ENCODE data around the gene TMEM108.

The TMEM108 gene

GRCh38 chr3:133371676-133372075 lies 333.5 kb downstream of the TMEM108 start:
- no peak overlapping the region for H3K27ac ChIP-seq (ENCODE audit: low read depth, low read length)
- H3K4me3 ChIP-seq (ENCODE audit: low read length), result no peak overlapping the region
- H3K4me1 ChIP-seq (ENCODE audit: control insufficient read depth, low read length), result peaks cover 6% of the 10 kb centered on the region; the same call in 1 of the 2 replicates
- no peaks in the 10 kb centered on the region for H3K9me2 ChIP-seq (replicated peaks; ENCODE audit: control insufficient read depth, low read length)
- no peaks in the 10 kb centered on the region for H4K20me1 ChIP-seq (ENCODE audit: control insufficient read depth, insufficient read depth, low read depth, low read length)
- H3K36me3 ChIP-seq (ENCODE audit: control insufficient read depth, low read length), result no peaks in the 10 kb centered on the region
- TF ChIP-seq, protein P1, sequence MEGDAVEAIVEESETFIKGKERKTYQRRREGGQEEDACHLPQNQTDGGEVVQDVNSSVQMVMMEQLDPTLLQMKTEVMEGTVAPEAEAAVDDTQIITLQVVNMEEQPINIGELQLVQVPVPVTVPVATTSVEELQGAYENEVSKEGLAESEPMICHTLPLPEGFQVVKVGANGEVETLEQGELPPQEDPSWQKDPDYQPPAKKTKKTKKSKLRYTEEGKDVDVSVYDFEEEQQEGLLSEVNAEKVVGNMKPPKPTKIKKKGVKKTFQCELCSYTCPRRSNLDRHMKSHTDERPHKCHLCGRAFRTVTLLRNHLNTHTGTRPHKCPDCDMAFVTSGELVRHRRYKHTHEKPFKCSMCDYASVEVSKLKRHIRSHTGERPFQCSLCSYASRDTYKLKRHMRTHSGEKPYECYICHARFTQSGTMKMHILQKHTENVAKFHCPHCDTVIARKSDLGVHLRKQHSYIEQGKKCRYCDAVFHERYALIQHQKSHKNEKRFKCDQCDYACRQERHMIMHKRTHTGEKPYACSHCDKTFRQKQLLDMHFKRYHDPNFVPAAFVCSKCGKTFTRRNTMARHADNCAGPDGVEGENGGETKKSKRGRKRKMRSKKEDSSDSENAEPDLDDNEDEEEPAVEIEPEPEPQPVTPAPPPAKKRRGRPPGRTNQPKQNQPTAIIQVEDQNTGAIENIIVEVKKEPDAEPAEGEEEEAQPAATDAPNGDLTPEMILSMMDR (IDR thresholded peaks at IDR 0.05; ENCODE audit: low read depth, low read length, poor library complexity, severe bottlenecking), result no peak
- no peak for TF ChIP-seq EZH2phosphoT487 (IDR thresholded peaks at IDR 0.05; ENCODE audit: borderline replicate concordance, low read length)
- no peak overlapping the region for H3K4me2 ChIP-seq (ENCODE audit: low read length)
- no peaks in the 10 kb centered on the region for H3K9me3 ChIP-seq (ENCODE audit: control insufficient read depth, insufficient read depth, low read length)
- H3K79me2 ChIP-seq (ENCODE audit: control insufficient read depth, low read length), result no peaks in the 10 kb centered on the region
- no peaks in the 10 kb centered on the region for H3F3A ChIP-seq (ENCODE audit: control insufficient read depth, insufficient read depth)
- no peaks in the 10 kb centered on the region for H3K27me3 ChIP-seq (ENCODE audit: control insufficient read depth, low read length)

- H3F3A ChIP-seq (ENCODE audit: control insufficient read depth, insufficient read depth), result no peaks in the 10 kb centered on the region
- no peaks in the 10 kb centered on the region for H4K20me1 ChIP-seq (ENCODE audit: control insufficient read depth, insufficient read depth, low read depth, low read length)
- TF ChIP-seq, protein P1 (IDR thresholded peaks at IDR 0.05; ENCODE audit: low read depth, low read length, poor library complexity, severe bottlenecking), result no peak
- TF ChIP-seq EZH2phosphoT487 (IDR thresholded peaks at IDR 0.05; ENCODE audit: borderline replicate concordance, low read length), result no peak
- H3K4me3 ChIP-seq (ENCODE audit: low read length), result no peak overlapping the region
- no peaks in the 10 kb centered on the region for H3K27me3 ChIP-seq (ENCODE audit: control insufficient read depth, low read length)
- H3K4me2 ChIP-seq (ENCODE audit: low read length), result no peak overlapping the region
- no peaks in the 10 kb centered on the region for H3K79me2 ChIP-seq (ENCODE audit: control insufficient read depth, low read length)
- no peaks in the 10 kb centered on the region for H3K36me3 ChIP-seq (ENCODE audit: control insufficient read depth, low read length)
- no peaks in the 10 kb centered on the region for H3K9me3 ChIP-seq (ENCODE audit: control insufficient read depth, insufficient read depth, low read length)
- H3K27ac ChIP-seq (ENCODE audit: low read depth, low read length), result no peak overlapping the region
- no peaks in the 10 kb centered on the region for H3K9me2 ChIP-seq (replicated peaks; ENCODE audit: control insufficient read depth, low read length)
- peaks cover 6% of the 10 kb centered on the region; the same call in 1 of the 2 replicates for H3K4me1 ChIP-seq (ENCODE audit: control insufficient read depth, low read length)
Measured at GRCh38 chr3:133374708-133375402, 336.7 kb downstream of the TMEM108 start.

DNA sequence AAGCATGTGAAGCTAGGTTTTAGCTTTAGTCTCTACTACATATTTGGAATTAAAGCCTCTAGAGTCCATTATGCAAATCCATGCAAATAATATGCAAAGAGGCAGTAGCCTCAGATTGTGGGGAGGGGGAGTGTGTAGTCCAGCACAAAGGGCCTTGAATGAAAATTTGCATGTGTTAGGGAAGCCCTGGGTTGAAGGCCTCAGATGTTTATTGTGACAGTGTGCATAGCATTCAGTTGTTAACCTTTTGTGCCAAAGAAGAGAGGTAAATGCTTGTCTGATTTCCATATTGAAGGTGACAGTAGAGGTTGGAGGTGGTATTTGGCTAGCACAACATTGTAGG lies 337.2 kb downstream of the TMEM108 start:
- Histone ChIP-seq H3K36me3 (ENCODE audit: control insufficient read depth, low read length) (no peaks in the 10 kb centered on the region), H3K79me2 (ENCODE audit: control insufficient read depth, low read length) (no peaks in the 10 kb centered on the region), H4K20me1 (ENCODE audit: control insufficient read depth, insufficient read depth, low read depth, low read length) (no peaks in the 10 kb centered on the region), H3K4me3 (ENCODE audit: low read length) (no peak overlapping the region), H3K27ac (ENCODE audit: low read depth, low read length) (no peak overlapping the region), H3K9me2 (replicated peaks; ENCODE audit: control insufficient read depth, low read length) (no peaks in the 10 kb centered on the region), H3K4me2 (ENCODE audit: low read length) (no peak overlapping the region), H3K9me3 (ENCODE audit: control insufficient read depth, insufficient read depth, low read length) (no peaks in the 10 kb centered on the region), H3F3A (ENCODE audit: control insufficient read depth, insufficient read depth) (no peaks in the 10 kb centered on the region), H3K4me1 (ENCODE audit: control insufficient read depth, low read length) (peaks cover 6% of the 10 kb centered on the region; the same call in 1 of the 2 replicates), H3K27me3 (ENCODE audit: control insufficient read depth, low read length) (no peaks in the 10 kb centered on the region)
- TF ChIP-seq, protein P1 (IDR thresholded peaks at IDR 0.05; ENCODE audit: low read depth, low read length, poor library complexity, severe bottlenecking), result no peak
- TF ChIP-seq EZH2phosphoT487 (IDR thresholded peaks at IDR 0.05; ENCODE audit: borderline replicate concordance, low read length), result no peak
